Neuron (in vitro differentiated cells): ENCODE results near the gene TMEM38A.
"Not testable (repeated sequence)": the region's sequence is repeated elsewhere in the genome, so short reads cannot be mapped to it uniquely, and the experiment has no call there.

Experiments used
- H2AFZ ChIP-seq: one replicate; pipeline ENCODE4 v1.6.1; 2013; ENCODE audit warnings: low read depth, mild to moderate bottlenecking, inconsistent platforms, low read length, moderate library complexity
- H3K27me3 ChIP-seq: one replicate; pipeline ENCODE4 v1.6.1; 2013; ENCODE audit warnings: low read length; ENCODE audit not compliant: insufficient read depth
- H3K36me3 ChIP-seq: one replicate; pipeline ENCODE4 v1.6.1; 2013; ENCODE audit warnings: low read length; ENCODE audit not compliant: insufficient read depth
- H3K4me1 ChIP-seq: one replicate; pipeline ENCODE4 v1.6.1; 2013; ENCODE audit warnings: low read length; ENCODE audit not compliant: insufficient read depth
- H3K4me3 ChIP-seq: 2 replicates; pipeline ENCODE4 v1.5.1; 2013; ENCODE audit warnings: mild to moderate bottlenecking, low read length, moderate library complexity
- H3K9me3 ChIP-seq: one replicate; pipeline ENCODE4 v1.6.1; 2013; ENCODE audit warnings: low read length

Gene TMEM38A

GRCh38 chr19:16649734-16650133 is 11.2 kb upstream of the TMEM38A start:
- no peak overlapping the region for H2AFZ ChIP-seq
- no peaks in the 10 kb centered on the region for H3K27me3 ChIP-seq
- no peak overlapping the region for H3K4me3 ChIP-seq
- no peaks in the 10 kb centered on the region for H3K9me3 ChIP-seq
- H3K4me1 ChIP-seq: no peaks in the 10 kb centered on the region
- H3K36me3 ChIP-seq: peaks cover 79% of the 10 kb centered on the region

GRCh38 chr19:16650821-16651220 is 10.1 kb upstream of the TMEM38A start:
- no peaks in the 10 kb centered on the region for H3K4me1 ChIP-seq
- H2AFZ ChIP-seq: no peak overlapping the region
- H3K36me3 ChIP-seq: peaks cover 78% of the 10 kb centered on the region
- no peaks in the 10 kb centered on the region for H3K9me3 ChIP-seq
- H3K4me3 ChIP-seq: no peak overlapping the region
- no peaks in the 10 kb centered on the region for H3K27me3 ChIP-seq

- H3K36me3 ChIP-seq: peaks cover 77% of the 10 kb centered on the region
- H3K27me3 ChIP-seq: not testable (repeated sequence)
Observed at GRCh38 chr19:16651421-16652188, 9.3 kb upstream of the TMEM38A start.

GRCh38 chr19:16652854-16653253 is 8.1 kb upstream of the TMEM38A start:
- Histone ChIP-seq H3K36me3 (peaks cover 77% of the 10 kb centered on the region), H3K9me3 (no peaks in the 10 kb centered on the region), H2AFZ (no peak overlapping the region), H3K27me3 (no peaks in the 10 kb centered on the region), H3K4me3 (no peak overlapping the region), H3K4me1 (no peaks in the 10 kb centered on the region)

More at GRCh38 chr19:16651421-16652188, 9.3 kb upstream of the TMEM38A start:
- not testable (repeated sequence) for H3K4me1 ChIP-seq, H2AFZ ChIP-seq, H3K9me3 ChIP-seq, H3K4me3 ChIP-seq

- Histone ChIP-seq H3K27me3 (no peaks in the 10 kb centered on the region), H2AFZ (no peak overlapping the region), H3K9me3 (no peaks in the 10 kb centered on the region), H3K36me3 (peaks cover 83% of the 10 kb centered on the region), H3K4me1 (peaks cover 5% of the 10 kb centered on the region), H3K4me3 (no peak overlapping the region)
Observed at GRCh38 chr19:16654140-16654539, 6.8 kb upstream of the TMEM38A start.

- peaks cover 80% of the 10 kb centered on the region for H3K36me3 ChIP-seq
- no peak overlapping the region for H3K4me3 ChIP-seq
- H3K9me3 ChIP-seq: no peaks in the 10 kb centered on the region
- H3K27me3 ChIP-seq: no peaks in the 10 kb centered on the region
- H3K4me1 ChIP-seq: peaks cover 8% of the 10 kb centered on the region
- H2AFZ ChIP-seq: no peak overlapping the region
Observed at GRCh38 chr19:16654627-16655026, 6.3 kb upstream of the TMEM38A start.

- peaks cover 13% of the 10 kb centered on the region for H3K4me1 ChIP-seq
- no peaks in the 10 kb centered on the region for H3K27me3 ChIP-seq
- H3K4me3 ChIP-seq: no peak overlapping the region
- H3K36me3 ChIP-seq: peaks cover 71% of the 10 kb centered on the region
- no peak overlapping the region for H2AFZ ChIP-seq
- H3K9me3 ChIP-seq: no peaks in the 10 kb centered on the region
Observed at GRCh38 chr19:16655727-16656126, 5.2 kb upstream of the TMEM38A start.

GRCh38 chr19:16657384-16657783 is 3.6 kb upstream of the TMEM38A start:
- no peaks in the 10 kb centered on the region for H3K27me3 ChIP-seq
- H3K36me3 ChIP-seq: peaks cover 57% of the 10 kb centered on the region
- no peaks in the 10 kb centered on the region for H3K9me3 ChIP-seq
- H2AFZ ChIP-seq: no peak overlapping the region
- H3K4me1 ChIP-seq: peaks cover 19% of the 10 kb centered on the region
- H3K4me3 ChIP-seq: no peak overlapping the region

GRCh38 chr19:16659464-16659831 is 1.5 kb upstream of the TMEM38A start:
- Histone ChIP-seq H3K27me3 (no peaks in the 10 kb centered on the region), H3K4me3 (peak overlapping the region; percentile 82), H3K4me1 (peaks cover 19% of the 10 kb centered on the region), H3K9me3 (no peaks in the 10 kb centered on the region), H2AFZ (peak overlapping the region; percentile 94), H3K36me3 (peaks cover 39% of the 10 kb centered on the region)

GRCh38 chr19:16659832-16660708 is 869 bp upstream of the TMEM38A start, which contains the start of gene SMIM7:
Gene SMIM7 (minus strand): TSS chr19:16660144. CDS start chr19:16660110, 34 bp downstream.
- Histone ChIP-seq H3K4me1 (peaks cover 19% of the 10 kb centered on the region), H2AFZ (peak within 1 kb of the TSS; percentile 94), H3K9me3 (no peaks in the 10 kb centered on the region), H3K4me3 (peak within 1 kb of the TSS; percentile 82), H3K27me3 (no peaks in the 10 kb centered on the region), H3K36me3 (peaks cover 33% of the 10 kb centered on the region)

GRCh38 chr19:16661480-16662034 is 618 bp downstream of the TMEM38A start:
- H3K36me3 ChIP-seq: peaks cover 21% of the 10 kb centered on the region
- no peaks in the 10 kb centered on the region for H3K27me3 ChIP-seq

GRCh38 chr19:16668176-16668575 is 7.2 kb downstream of the TMEM38A start:
- no peak overlapping the region for H2AFZ ChIP-seq
- peaks cover 2% of the 10 kb centered on the region for H3K36me3 ChIP-seq
- no peaks in the 10 kb centered on the region for H3K9me3 ChIP-seq
- no peak overlapping the region for H3K4me3 ChIP-seq
- no peaks in the 10 kb centered on the region for H3K27me3 ChIP-seq
- H3K4me1 ChIP-seq: no peaks in the 10 kb centered on the region

More at GRCh38 chr19:16661480-16662034, 618 bp downstream of the TMEM38A start:
- Histone ChIP-seq H3K4me1 (peaks cover 19% of the 10 kb centered on the region), H3K9me3 (no peaks in the 10 kb centered on the region), H3K4me3 (peak overlapping the region; percentile 82), H2AFZ (no peak overlapping the region)

- not testable (repeated sequence) for H3K27me3 ChIP-seq, H3K4me1 ChIP-seq, H3K4me3 ChIP-seq, H2AFZ ChIP-seq, H3K9me3 ChIP-seq, H3K36me3 ChIP-seq
Observed at GRCh38 chr19:16668702-16669101, 7.8 kb downstream of the TMEM38A start.
